DMS79 treated with DMSO at 0.1 percent for 48 hours (cell line): ENCODE measurements around the gene NRG3.
"Not testable (repeated sequence)": the region's sequence is repeated elsewhere in the genome, so short reads cannot be mapped to it uniquely, and the experiment has no call there.

ENCODE experiments used
- DNase-seq: peaks from one replicate; lab custom pipeline; 2025; lab: John Stamatoyannopoulos, UW

Gene NRG3

GRCh38 chr10:81961451-81962184 lies 86.6 kb downstream of the NRG3 start:
- DNase-seq, result no peak

DNA sequence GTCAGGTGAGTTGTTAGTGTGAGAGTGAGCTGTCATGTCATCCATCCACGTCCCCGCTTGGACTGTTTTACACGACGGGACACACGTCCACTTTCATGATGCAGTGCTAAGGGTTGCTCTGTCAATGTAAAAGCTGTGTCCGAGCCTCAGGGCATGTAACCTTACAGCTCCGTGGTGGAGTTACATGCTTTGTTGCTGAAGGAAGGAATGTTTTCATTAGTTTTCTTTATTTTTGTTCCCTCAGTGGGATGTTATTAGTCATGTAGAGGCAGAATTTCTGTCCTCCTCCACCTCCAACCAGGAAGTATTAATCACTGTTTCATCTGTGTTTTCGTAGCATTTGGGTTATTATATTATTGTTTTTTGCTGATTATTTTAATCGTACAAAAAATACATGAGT lies 88.6 kb downstream of the NRG3 start:
- DNase-seq, result no peak

- no peak for DNase-seq
Observed at GRCh38 chr10:81967716-81968115, 92.7 kb downstream of the NRG3 start.

GRCh38 chr10:81969136-81969535 lies 94.1 kb downstream of the NRG3 start:
- no peak for DNase-seq

- DNase-seq, result no peak
Observed at GRCh38 chr10:81978238-81978637, 103.2 kb downstream of the NRG3 start.

DNA sequence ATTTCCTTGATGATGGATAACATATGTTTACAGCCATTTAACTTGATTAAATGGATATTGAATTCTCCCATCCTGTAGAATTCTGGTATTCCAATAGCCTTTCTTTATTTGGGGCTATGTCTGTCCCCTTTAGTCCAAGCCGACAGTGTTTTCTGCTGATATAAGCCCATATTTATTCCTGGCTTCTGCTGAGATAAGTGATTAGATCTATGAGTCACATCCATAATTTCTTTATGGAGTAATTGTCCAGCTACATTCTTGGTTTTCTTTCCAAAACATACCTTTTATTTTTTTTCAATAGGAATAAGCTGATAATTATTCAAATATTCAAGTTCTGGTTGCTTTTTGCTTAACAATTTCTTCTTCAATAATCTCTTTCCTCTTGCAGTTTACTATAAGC lies 106.7 kb downstream of the NRG3 start:
- DNase-seq, result no peak

DNA sequence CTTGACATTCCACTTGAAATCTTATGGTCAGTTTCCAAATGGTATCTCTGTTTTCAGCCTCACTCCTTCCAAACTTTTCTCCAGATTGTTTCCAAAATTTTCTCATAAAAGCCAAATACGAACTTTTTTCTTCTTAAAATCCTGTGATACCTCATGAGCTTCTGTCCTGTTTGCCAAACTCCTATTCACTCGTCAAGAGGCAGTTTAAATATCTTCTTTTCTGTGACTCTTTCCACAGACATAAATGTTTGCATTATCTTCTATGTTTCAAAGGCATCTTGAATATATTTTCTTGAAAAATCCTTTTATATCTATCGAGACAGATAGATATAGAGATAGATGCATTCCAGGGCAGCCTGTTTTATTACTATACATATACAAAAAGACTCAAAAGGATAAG lies 109.4 kb downstream of the NRG3 start:
- no peak for DNase-seq

DNA sequence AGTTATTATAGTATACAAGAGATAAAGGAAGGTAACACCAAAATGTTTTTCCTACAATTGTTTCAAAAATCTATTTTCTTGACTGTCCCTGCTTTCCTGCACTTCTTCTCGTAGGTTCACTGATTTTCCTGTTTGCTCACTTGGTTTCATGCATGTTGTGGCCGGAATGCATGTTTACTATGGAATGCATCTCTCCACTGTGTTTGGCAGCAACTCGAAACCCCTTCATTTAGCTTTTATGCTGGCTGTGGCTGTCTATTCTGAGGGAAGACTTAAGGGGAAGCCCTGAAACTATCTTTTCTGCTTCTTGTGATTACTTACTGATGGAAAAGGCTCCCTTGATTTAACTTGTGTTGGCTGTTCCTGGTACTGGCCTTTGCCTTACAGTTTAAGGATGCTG lies 120.3 kb downstream of the NRG3 start:
- DNase-seq, result no peak

- DNase-seq, result no peak
Observed at GRCh38 chr10:81996927-81997326, 121.9 kb downstream of the NRG3 start.

DNA sequence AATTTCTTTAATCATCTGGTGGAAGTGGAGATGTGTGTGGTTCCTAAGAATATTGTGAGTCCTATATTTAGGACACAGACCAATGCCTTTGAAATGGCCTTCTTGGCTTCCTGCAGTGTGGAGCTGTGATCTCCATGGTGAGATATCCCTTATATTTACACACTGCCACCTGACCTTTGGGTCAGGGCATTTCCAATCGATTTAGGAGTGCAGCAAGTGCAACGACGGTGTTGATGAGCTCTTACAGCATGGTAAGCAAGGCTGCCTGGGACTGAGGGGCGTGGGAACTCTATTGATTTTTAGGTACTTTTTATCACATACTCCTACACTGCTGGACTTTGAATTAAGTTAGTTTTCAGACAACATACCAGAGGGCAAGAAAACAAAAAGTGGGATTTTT lies 146.0 kb downstream of the NRG3 start:
- DNase-seq, result no peak

DNA sequence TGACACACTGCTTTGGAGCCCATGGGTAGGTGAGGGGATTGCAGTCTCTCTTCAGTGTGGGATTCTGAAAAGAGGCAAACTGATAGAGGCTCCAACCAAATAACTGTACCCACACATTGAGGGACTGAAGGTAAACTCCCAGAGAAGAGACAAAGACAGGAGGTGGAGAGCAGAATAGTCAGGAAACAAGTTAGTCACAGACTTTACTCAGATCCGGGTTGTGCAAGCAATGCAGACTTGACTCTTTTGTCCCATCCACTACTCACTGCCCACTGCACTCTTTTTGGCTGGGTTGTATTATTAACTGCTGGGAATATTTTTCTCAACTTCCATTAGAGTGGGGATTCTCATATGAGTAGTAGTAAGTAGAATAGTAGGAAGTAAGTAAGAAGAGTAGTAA lies 152.7 kb downstream of the NRG3 start:
- DNase-seq, result no peak

GRCh38 chr10:82037076-82037475 lies 162.1 kb downstream of the NRG3 start:
- no peak for DNase-seq

DNA sequence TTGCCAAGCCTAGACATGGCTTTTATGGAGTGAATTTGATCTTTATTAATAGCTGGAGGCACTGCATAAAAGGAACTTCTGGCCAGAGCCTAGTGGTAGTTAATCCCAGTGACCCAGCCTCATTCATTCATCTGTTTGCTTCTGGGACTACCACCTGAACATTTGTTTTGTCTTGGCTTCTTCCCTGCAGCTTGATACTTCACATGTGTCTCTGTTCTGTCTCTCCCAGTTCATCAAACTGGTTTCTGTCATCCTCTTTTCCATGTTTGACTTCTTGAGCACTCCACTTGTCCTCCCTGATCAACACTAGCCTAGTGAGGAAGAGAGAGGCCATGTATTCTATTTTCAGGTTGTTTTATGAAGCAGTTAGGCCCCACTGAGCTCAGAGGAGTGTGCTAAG lies 163.6 kb downstream of the NRG3 start:
- DNase-seq, result no peak

DNA sequence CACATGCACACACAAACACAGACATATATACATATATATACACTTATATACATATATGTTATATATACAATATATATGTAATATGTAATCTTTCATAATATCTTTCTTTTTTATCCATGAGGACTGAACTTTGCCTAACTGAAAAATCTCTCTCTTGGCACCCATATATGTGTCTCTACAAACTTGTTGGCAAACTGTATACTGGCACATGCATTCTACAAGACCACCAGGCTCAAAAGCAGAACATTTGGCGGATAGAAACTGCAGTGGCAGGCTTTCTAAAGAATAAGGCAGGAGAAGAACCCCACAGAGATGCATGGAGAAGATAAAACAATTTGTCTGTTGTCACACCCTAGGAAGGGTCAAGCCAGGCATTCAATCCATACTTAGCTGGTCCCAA lies 165.3 kb downstream of the NRG3 start:
- no peak for DNase-seq

DNA sequence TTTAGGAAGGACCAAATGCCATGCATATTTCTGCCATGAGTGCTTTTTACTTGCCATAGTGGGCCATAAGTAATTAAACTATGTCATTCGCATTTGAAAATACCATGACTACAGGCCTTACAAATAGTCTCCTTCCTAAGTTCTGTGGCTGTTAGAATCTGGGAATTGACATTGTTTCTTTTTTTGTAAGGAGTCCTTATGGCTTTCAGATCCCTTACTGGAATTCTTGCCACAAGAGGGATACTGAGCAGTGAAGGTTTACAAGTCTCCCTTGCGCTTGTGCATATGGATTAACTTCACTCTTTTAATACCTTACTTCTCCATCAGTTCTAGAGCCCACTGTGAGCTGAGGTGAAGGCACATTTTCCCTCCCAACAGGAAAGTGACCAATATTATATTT lies 166.0 kb downstream of the NRG3 start:
- no peak for DNase-seq

DNA sequence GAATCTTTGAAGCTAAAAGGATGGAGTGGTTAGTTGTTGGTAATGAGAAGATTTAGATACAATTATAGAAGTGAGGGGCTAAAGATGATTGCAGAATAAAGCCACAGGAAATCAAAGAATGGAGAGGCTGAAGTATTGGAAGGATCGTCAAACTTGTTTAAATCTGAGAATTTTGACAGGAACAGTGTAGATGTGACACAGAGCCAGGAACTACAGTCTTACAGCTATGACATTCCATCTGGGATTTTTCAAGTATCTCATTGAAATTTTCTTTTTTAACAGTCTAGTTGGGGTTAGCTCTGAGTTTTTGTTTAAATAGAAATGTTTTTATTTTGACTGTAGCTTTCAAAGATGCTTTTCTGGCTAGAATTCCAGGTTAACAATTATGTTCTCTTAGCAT lies 181.4 kb downstream of the NRG3 start:
- DNase-seq, result no peak

DNA sequence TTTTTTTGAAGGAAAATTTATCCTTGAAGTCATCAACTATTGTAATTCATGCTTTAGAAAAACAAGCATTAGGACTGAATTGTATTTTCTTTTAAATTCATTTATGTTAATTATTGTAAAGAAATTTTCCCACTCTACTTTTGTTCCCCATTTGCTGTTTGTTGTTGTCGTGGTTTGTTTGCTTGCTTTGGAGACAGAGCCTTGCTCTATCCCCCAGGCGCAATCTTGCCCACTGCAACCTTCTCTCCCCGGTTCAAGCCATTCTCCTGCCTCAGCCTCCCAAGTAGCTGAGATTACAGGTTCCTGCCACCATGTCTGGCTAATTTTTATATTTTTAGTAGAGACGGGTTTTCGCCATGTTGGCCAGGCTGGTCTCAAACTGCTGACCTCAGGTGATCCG lies 192.2 kb downstream of the NRG3 start:
- not testable (repeated sequence) for DNase-seq

DNA sequence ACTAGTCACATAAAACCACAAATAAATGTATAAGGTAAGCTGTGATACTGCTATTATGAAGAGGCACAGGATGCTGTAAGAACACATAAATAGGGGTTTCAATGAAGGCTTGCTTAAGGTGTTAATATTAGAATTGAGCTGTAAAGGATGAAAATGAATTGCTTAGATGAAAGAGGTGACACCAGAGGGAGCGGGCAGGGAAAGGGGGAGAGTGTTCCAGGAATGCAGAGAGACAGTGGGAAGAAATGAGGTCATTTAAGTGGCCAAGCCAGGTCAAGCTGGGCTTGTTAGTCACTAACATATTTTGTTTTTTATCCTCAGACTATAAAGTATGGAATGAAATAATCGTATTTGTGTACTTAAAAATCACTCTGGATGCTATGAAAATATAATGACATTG lies 193.5 kb downstream of the NRG3 start:
- no peak for DNase-seq

GRCh38 chr10:82071231-82071630 lies 196.2 kb downstream of the NRG3 start:
- no peak for DNase-seq

DNA sequence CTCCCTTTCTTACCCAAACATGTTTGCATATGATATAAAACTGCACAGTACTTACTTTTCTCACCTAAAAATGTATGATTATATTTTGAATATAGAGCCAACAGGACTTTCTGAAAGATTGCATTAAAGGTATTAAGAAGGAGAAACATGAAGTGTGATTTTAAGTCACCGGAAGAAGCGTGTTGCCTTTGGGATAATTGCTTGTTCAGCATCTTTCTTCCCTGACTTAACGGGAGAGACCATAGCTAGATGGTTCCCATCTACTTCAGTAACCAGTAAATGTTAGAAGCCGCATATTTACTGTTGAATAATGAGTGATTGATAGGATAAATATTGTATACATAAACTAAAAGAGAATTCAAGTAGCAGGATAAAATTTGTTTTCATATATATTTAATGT lies 197.1 kb downstream of the NRG3 start:
- DNase-seq, result no peak

DNA sequence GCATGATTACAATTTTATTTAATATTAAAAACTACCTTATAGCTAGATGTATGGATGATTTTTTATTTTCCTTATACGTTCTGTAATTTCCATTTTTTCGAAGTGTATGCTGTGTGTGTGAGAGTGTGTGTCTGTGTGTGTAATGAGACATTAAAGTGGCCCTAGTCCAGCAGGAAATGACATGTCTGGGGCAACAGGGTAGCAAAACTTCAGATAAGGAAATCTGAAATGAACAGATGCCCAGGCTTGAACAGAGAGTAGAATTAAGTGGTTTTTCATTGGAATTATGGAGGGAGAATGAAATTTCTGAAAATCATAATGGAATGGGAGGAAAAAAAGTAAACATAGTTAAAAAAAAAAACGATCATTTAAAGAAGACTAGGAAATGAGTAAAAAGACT lies 200.6 kb downstream of the NRG3 start:
- DNase-seq, result no peak

- DNase-seq, result no peak
Observed at GRCh38 chr10:82084496-82084895, 209.5 kb downstream of the NRG3 start.

DNA sequence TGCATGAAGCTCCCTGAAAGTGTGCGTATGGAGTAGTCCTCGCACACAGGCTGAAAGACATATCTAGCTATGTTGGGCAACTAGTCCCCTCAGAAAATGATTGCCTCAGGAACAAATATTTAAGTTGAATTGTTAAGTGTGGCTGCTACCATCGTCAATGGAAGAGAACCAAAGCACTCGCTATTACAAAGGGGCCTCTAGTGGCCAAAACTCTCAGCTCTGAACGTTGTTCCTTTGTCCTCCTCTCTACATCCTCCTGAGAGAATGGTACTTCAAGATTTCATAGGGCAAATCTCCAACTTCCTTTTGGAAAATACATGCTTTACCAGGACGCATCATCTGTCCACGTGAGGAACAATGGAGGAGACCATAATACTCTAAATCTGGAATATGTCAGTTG lies 209.9 kb downstream of the NRG3 start:
- no peak for DNase-seq

DNA sequence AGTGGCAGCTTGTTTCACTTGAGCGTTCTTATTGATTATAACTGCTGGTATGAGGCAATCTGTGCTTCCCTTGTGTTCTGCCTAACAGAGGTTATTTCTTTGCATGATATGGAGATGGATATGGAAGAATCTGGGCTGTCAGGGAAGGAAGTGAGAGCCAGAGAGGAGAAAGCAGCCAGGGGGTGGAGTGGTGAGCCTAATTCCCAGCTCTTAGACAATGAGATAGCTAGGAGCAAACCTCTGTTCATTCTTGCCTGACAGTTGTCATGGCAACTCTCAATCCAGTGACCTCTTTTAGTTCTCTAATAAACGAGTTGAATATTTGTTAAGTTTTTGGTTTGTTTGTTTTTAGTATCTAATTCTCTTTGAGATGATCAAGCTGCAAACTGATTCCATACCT lies 214.3 kb downstream of the NRG3 start:
- DNase-seq, result no peak

DNA sequence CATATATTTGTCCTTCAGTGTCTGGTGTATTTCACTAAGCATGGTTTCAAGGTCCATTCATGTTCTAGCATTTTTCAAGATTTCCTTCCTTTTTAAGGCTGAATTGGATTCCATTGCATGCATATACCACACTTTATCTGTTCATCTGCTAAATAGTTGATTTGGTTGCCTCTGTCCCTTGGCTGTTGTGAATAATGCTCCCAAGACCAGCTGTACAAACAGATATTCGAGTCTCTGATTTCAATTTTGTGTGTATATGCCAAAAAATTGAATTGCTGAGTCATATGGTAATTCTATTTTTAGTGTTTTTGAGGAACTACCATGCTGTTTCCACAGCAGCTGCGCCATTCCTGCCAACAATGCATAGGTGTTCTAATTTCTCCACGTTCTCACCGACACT lies 216.4 kb downstream of the NRG3 start:
- DNase-seq, result no peak
